Stomach (tissue), 4 donors: ENCODE measurements around the gene TTLL1.

ENCODE experiments used
- POLR2A ChIP-seq, 4 donors: fragments of 450-650 bp; IDR thresholded peaks; one replicate each; pipeline ENCODE4 v1.6.1; 2016; ENCODE audit warnings: antibody characterized with exemption in 4 of 4, control low read depth in 2 of 4, mild to moderate bottlenecking in 1 of 4, moderate library complexity in 1 of 4
- POLR2AphosphoS5 ChIP-seq, 3 donors: sonication (generic); formaldehyde crosslinking; IDR thresholded peaks; one replicate each; pipeline ENCODE4 v1.6.1; 2016; ENCODE audit warnings: antibody characterized with exemption in 3 of 3

GRCh38 chr22:43000441-43001175 lies 88.6 kb downstream of the TTLL1 start:
- TF ChIP-seq POLR2AphosphoS5 (IDR thresholded peaks at IDR 0.05) (no peak), POLR2A (IDR thresholded peaks at IDR 0.05) (no peak)
